PC-3 (cell line): ENCODE data around the gene PHF12. TPM values are rescaled to one million over a fixed set of nuclear protein-coding genes. Genes with fewer than 3 reads are reported as not detected.
A peak's percentile ranks its signal among the peaks of the same experiment; 100 is the strongest.

Source experiments
- ATAC-seq: fragments of 200-7000 bp; cut with Tn5 transposase; 2 replicates; pipeline ENCODE4 v1.9.1; 2020; ENCODE audit warnings: mild to moderate bottlenecking, moderate library complexity
- BruUV-seq: library from RNA; stranded (reverse); fragments of 400-500 nt; replicated peaks from 2 replicates; lab custom pipeline; 2021; lab: Mats Ljungman, UMichigan
- CTCF ChIA-PET: fragments of 300-600 bp; sonication (Branson Sonifier 250); formaldehyde crosslinking; loops from one replicate; lab custom pipeline; 2022; ENCODE audit warnings: antibody characterized with exemption; lab: Charles Lee
- POLR2A ChIA-PET: fragments of 300-600 bp; sonication (Branson Sonifier 250); formaldehyde crosslinking; loops from one replicate; lab custom pipeline; 2022; ENCODE audit warnings: antibody characterized with exemption; ENCODE audit not compliant: unreplicated experiment; lab: Charles Lee
- DNase-seq: peaks from one replicate; pipeline ENCODE4 v3.0.0-alpha.2; 2015
- H2AFZ ChIP-seq: fragments of 300-600 bp; sonication (generic); 2 replicates; pipeline ENCODE4 v1.6.0; 2016; ENCODE audit warnings: antibody characterized with exemption, low read length
- H3F3A ChIP-seq: fragments of 300-600 bp; sonication (generic); one replicate; pipeline ENCODE4 v1.6.0; 2017; ENCODE audit warnings: antibody characterized with exemption, low read length, control low read depth, mild to moderate bottlenecking; ENCODE audit not compliant: unreplicated experiment
- H3K27ac ChIP-seq: fragments of 300-600 bp; sonication (generic); 2 replicates; pipeline ENCODE4 v1.5.1; 2016; ENCODE audit warnings: mild to moderate bottlenecking, low read length
- H3K27me3 ChIP-seq: fragments of 300-600 bp; sonication (generic); 2 replicates; pipeline ENCODE4 v1.6.1; 2016; ENCODE audit warnings: low read length, mixed read lengths
- H3K36me3 ChIP-seq: fragments of 300-600 bp; sonication (generic); 2 replicates; pipeline ENCODE4 v1.6.1; 2016; ENCODE audit warnings: low read depth, mixed run types, low read length, mixed read lengths
- H3K4me1 ChIP-seq: fragments of 300-600 bp; sonication (generic); 2 replicates; pipeline ENCODE4 v1.5.1; 2016; ENCODE audit warnings: low read length; ENCODE audit not compliant: insufficient read depth
- H3K4me2 ChIP-seq: fragments of 300-600 bp; sonication (generic); 2 replicates; pipeline ENCODE4 v1.6.0; 2016; ENCODE audit warnings: low read length
- H3K4me3 ChIP-seq: fragments of 300-600 bp; sonication (generic); 2 replicates; pipeline ENCODE4 v1.5.1; 2016; ENCODE audit warnings: mild to moderate bottlenecking, low read length, mixed read lengths
- H3K79me2 ChIP-seq: fragments of 300-600 bp; sonication (generic); 2 replicates; pipeline ENCODE4 v1.6.1; 2017; ENCODE audit warnings: low read length, mixed read lengths
- H3K9ac ChIP-seq: fragments of 300-600 bp; sonication (generic); 2 replicates; pipeline ENCODE4 v1.6.0; 2016; ENCODE audit warnings: mild to moderate bottlenecking, low read length
- H3K9me2 ChIP-seq: fragments of 300-600 bp; sonication (generic); replicated peaks from 2 replicates; pipeline ENCODE4 v1.6.1; 2016; ENCODE audit warnings: mixed run types, low read length, mixed read lengths
- H3K9me3 ChIP-seq: fragments of 300-600 bp; sonication (generic); 2 replicates; pipeline ENCODE4 v1.6.1; 2016; ENCODE audit warnings: low read length, mixed read lengths
- H4K20me1 ChIP-seq: fragments of 300-600 bp; sonication (generic); 2 replicates; pipeline ENCODE4 v1.6.1; 2016; ENCODE audit warnings: low read length, mixed read lengths
- CTCF ChIP-seq: fragments of 300-600 bp; sonication (generic); conservative IDR thresholded peaks from 2 replicates; pipeline ENCODE4 v1.5.1; 2017; ENCODE audit warnings: antibody characterized with exemption, low read depth, mild to moderate bottlenecking, low read length
- EZH2 ChIP-seq: fragments of 300-600 bp; sonication (generic); IDR thresholded peaks from one replicate; pipeline ENCODE4 v1.6.1; 2017; ENCODE audit warnings: antibody characterized with exemption, mild to moderate bottlenecking, low read length; ENCODE audit not compliant: unreplicated experiment
- EZH2phosphoT487 ChIP-seq: fragments of 300-600 bp; sonication (generic); IDR thresholded peaks from 2 replicates; pipeline ENCODE4 v1.6.1; 2018; ENCODE audit warnings: mild to moderate bottlenecking, antibody characterized with exemption, low read length, borderline replicate concordance
- intact Hi-C: fragments of 100-400 bp; cut with micrococcal nuclease; formaldehyde crosslinking; loops from 2 replicates; pipeline ENCODE4 v1.9.0; 2023
- total RNA-seq: library from RNA; depleted of rRNA; stranded (reverse); fragments of >200 nt; gene quantifications from 2 replicates; pipeline ENCODE4 v1.2.3, GENCODE V29; 2014

Gene PHF12
- total RNA-seq, 1 experiment from 2014 or later = 25.0 TPM

GRCh38 chr17:28896884-28897768 is 54.2 kb downstream of the PHF12 start, which contains the start of gene FLOT2:
FLOT2 (minus strand) TSS chr17:28897733; CDS start chr17:28897574, 159 bp downstream.
- no peaks in the 10 kb centered on the region for H3K27me3 ChIP-seq
- POLR2A ChIA-PET = no interaction called here
- no TSS peak for BruUV-seq
- no peaks in the 10 kb centered on the region for H4K20me1 ChIP-seq
- CTCF ChIA-PET = interaction anchor here (1.0 kb wide), 1 partner anchor 55 kb away, joined by 3 read pairs; no protein-coding TSS in a partner anchor
- H3K9me3 ChIP-seq = no peaks in the 10 kb centered on the region
- peak within 1 kb of the TSS; percentile 92 for H3K4me2 ChIP-seq
- H3K79me2 ChIP-seq = 0 out of 2 replicates have a peak, but pooled peaks cover 9% of the 10 kb centered on the region
- peak within 1 kb of the TSS; percentile 83 for H3K4me3 ChIP-seq
- no peak for TF ChIP-seq EZH2
- peak; percentile 13; the same call in 1 of the 2 replicates for TF ChIP-seq CTCF
- no peaks in the 10 kb centered on the region for H3K36me3 ChIP-seq
- H2AFZ ChIP-seq = peak within 1 kb of the TSS; percentile 95
- intact Hi-C loops = no loop called here
- peak within 1 kb of the TSS; percentile 68 for H3K9ac ChIP-seq
- peaks cover 11% of the 10 kb centered on the region for H3K4me1 ChIP-seq
- H3K27ac ChIP-seq = peak within 1 kb of the TSS; percentile 16; the same call in 1 of the 2 replicates
- peak; percentile 63 for ATAC-seq
- no peaks in the 10 kb centered on the region for H3K9me2 ChIP-seq
- H3F3A ChIP-seq = no peaks in the 10 kb centered on the region
- DNase-seq = peak; percentile 21

- no peaks in the 10 kb centered on the region for H4K20me1 ChIP-seq
- H3K9ac ChIP-seq = peak overlapping the region; percentile 68; the same call in 1 of the 2 replicates
- H3K36me3 ChIP-seq = no peaks in the 10 kb centered on the region
- BruUV-seq = TSS peak; percentile 22
- DNase-seq (no peak), ATAC-seq (no peak)
- ChIA-PET POLR2A (no interaction called here), CTCF (interaction anchor here (1.0 kb wide), 1 partner anchor 56 kb away, joined by 3 read pairs; no protein-coding TSS in a partner anchor)
- intact Hi-C loops = no loop called here
- H3K9me3 ChIP-seq = no peaks in the 10 kb centered on the region
- peak overlapping the region; percentile 83 for H3K4me3 ChIP-seq
- no peaks in the 10 kb centered on the region for H3F3A ChIP-seq
- H3K79me2 ChIP-seq = 0 out of 2 replicates have a peak, but pooled peaks cover 9% of the 10 kb centered on the region
- H2AFZ ChIP-seq = peak overlapping the region; percentile 95; the same call in 1 of the 2 replicates
- TF ChIP-seq CTCF (no peak), EZH2 (no peak), EZH2phosphoT487 (no peak)
- no peaks in the 10 kb centered on the region for H3K9me2 ChIP-seq
- H3K27me3 ChIP-seq = no peaks in the 10 kb centered on the region
- peak overlapping the region; percentile 92 for H3K4me2 ChIP-seq
- peaks cover 8% of the 10 kb centered on the region for H3K4me1 ChIP-seq
- no peak overlapping the region for H3K27ac ChIP-seq
Observed at GRCh38 chr17:28896491-28896883, 54.8 kb downstream of the PHF12 start.
